K562 (cell line): ENCODE data around the gene MMRN2.

Source experiments
- BRD9 ChIP-seq: fragments of 450-650 bp; IDR thresholded peaks from 2 replicates; pipeline ENCODE4 v1.6.1; 2018; ENCODE audit warnings: low read depth; ENCODE audit not compliant: partially characterized antibody
- CTCF ChIP-seq, 3 experiments: IDR thresholded peaks in 2 of 3; conservative IDR thresholded peaks in 1 of 3; 2 replicates each; pipeline ENCODE4 v1.5.1; 2011 to 2012; ENCODE audit warnings: low read length in 3 of 3, mild to moderate bottlenecking in 3 of 3, control low read depth in 2 of 3, improper control_type of control experiment in 1 of 3, inconsistent platforms in 1 of 3, low read depth in 1 of 3, mixed read lengths in 1 of 3, moderate library complexity in 1 of 3; ENCODE audit not compliant: insufficient read depth in 2 of 3
- E2F5 ChIP-seq: sonication (generic); formaldehyde crosslinking; IDR thresholded peaks from 2 replicates; pipeline ENCODE4 v1.8.0; 2022; ENCODE audit warnings: mild to moderate bottlenecking, missing genetic modification reagents
- ELF1 ChIP-seq: fragments of 200-800 bp; sonication (Bioruptor generic); IDR thresholded peaks from 2 replicates; pipeline ENCODE4 v1.6.1; 2016; ENCODE audit warnings: missing genetic modification characterization, missing compliant biosample characterization
- JUN ChIP-seq, 2 experiments: sonication (generic) in 1 of 2; formaldehyde crosslinking in 1 of 2; IDR thresholded peaks; 2 replicates each; pipeline versions ENCODE4 v1.6.1 to v1.8.0; 2012 to 2022; ENCODE audit warnings: borderline replicate concordance in 2 of 2, mild to moderate bottlenecking in 2 of 2, improper control_type of control experiment in 1 of 2, low read depth in 1 of 2, low read length in 1 of 2, missing genetic modification reagents in 1 of 2
- MED1 ChIP-seq: sonication (generic); formaldehyde crosslinking; IDR thresholded peaks from 2 replicates; pipeline ENCODE4 v1.8.1; 2023; ENCODE audit warnings: missing genetic modification reagents, borderline replicate concordance
- MEIS2 ChIP-seq: fragments of 450-650 bp; IDR thresholded peaks from 2 replicates; pipeline ENCODE4 v1.6.1; 2014; ENCODE audit warnings: mild to moderate bottlenecking; ENCODE audit not compliant: partially characterized antibody
- MYC ChIP-seq, 2 experiments: fragments of 250-450 bp in 1 of 2; sonication (Bioruptor Pico) in 1 of 2; IDR thresholded peaks; 2 replicates each; pipeline versions ENCODE4 v1.5.1 to v1.6.1; 2012 to 2021; ENCODE audit warnings: low read depth in 2 of 2, borderline replicate concordance in 1 of 2, improper control_type of control experiment in 1 of 2, low read length in 1 of 2, mild to moderate bottlenecking in 1 of 2, moderate library complexity in 1 of 2
- RFX5 ChIP-seq: IDR thresholded peaks from 2 replicates; pipeline ENCODE4 v1.6.1; 2011; ENCODE audit warnings: low read depth, mild to moderate bottlenecking, improper control_type of control experiment, low read length
- SRSF1 ChIP-seq: fragments of 200-400 bp; formaldehyde crosslinking; IDR thresholded peaks from 2 replicates; pipeline ENCODE4 v1.6.1; 2017; ENCODE audit warnings: mild to moderate bottlenecking, low read depth, low read length, moderate library complexity
- ZNF24 ChIP-seq: fragments of 450-650 bp; IDR thresholded peaks from 2 replicates; pipeline ENCODE4 v1.6.1; 2016
- TF ChIP-seq, protein P1 (sequence below): fragments of 250-450 bp; sonication (Bioruptor Pico); IDR thresholded peaks from 2 replicates; pipeline ENCODE4 v1.5.0; 2020; ENCODE audit warnings: mild to moderate bottlenecking
- TF ChIP-seq, protein P2 (sequence below): IDR thresholded peaks from 2 replicates; pipeline ENCODE4 v1.6.1; 2011; ENCODE audit not compliant: insufficient read length; ENCODE audit errors: extremely low read depth
- TF ChIP-seq, protein P3 (sequence below): fragments of 450-650 bp; IDR thresholded peaks from 2 replicates; pipeline ENCODE4 v1.6.1; 2016; ENCODE audit warnings: antibody characterized with exemption

DNA sequence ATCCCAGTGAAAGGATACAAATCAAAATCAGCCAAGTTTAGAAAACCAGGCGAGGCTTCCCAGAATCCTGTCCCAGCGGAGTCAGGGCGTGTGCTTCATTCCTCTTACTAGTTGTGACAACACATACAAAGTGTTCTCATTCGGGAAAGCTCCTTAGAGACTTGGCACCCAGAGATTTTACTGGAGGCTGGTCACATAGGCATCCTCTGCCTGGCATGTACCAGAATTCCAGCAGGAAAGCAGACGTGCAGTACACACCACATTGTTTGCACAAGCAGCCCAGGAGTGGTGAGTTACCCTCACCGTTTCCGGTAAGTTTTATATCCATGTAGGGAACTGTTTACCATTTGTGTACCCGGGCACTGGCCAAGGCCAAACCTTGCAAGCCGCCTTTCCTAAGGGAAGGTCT is 34.9 kb downstream of the MMRN2 start:
- no peak for TF ChIP-seq RFX5
- TF ChIP-seq ELF1 = no peak
- TF ChIP-seq SRSF1 = no peak
- no peak for TF ChIP-seq JUN (IDR thresholded peaks at IDR 0.05; ENCODE audit: borderline replicate concordance, low read depth, low read length)
- no peak for TF ChIP-seq JUN (CRISPR knock-in tag; IDR thresholded peaks at IDR 0.05; ENCODE audit: borderline replicate concordance)
- TF ChIP-seq CTCF (IDR thresholded peaks at IDR 0.05 in 2 of 3, conservative IDR thresholded peaks at IDR 0.05 in 1 of 3; ENCODE audit: insufficient read depth in 2 of 3, low read depth in 1 of 3, low read length in 3 of 3) = no peak
- no peak for TF ChIP-seq MYC (IDR thresholded peaks at IDR 0.05; ENCODE audit: low read depth, low read length)
- no peak for TF ChIP-seq MYC (CRISPR knock-in tag; IDR thresholded peaks at IDR 0.05; ENCODE audit: borderline replicate concordance, low read depth)
- no peak for TF ChIP-seq MEIS2
- TF ChIP-seq, protein P1, sequence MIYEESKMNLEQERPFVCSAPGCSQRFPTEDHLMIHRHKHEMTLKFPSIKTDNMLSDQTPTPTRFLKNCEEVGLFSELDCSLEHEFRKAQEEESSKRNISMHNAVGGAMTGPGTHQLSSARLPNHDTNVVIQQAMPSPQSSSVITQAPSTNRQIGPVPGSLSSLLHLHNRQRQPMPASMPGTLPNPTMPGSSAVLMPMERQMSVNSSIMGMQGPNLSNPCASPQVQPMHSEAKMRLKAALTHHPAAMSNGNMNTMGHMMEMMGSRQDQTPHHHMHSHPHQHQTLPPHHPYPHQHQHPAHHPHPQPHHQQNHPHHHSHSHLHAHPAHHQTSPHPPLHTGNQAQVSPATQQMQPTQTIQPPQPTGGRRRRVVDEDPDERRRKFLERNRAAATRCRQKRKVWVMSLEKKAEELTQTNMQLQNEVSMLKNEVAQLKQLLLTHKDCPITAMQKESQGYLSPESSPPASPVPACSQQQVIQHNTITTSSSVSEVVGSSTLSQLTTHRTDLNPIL = no peak
- TF ChIP-seq, protein P2, sequence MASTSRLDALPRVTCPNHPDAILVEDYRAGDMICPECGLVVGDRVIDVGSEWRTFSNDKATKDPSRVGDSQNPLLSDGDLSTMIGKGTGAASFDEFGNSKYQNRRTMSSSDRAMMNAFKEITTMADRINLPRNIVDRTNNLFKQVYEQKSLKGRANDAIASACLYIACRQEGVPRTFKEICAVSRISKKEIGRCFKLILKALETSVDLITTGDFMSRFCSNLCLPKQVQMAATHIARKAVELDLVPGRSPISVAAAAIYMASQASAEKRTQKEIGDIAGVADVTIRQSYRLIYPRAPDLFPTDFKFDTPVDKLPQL = no peak
- no peak for TF ChIP-seq MED1
- TF ChIP-seq, protein P3, sequence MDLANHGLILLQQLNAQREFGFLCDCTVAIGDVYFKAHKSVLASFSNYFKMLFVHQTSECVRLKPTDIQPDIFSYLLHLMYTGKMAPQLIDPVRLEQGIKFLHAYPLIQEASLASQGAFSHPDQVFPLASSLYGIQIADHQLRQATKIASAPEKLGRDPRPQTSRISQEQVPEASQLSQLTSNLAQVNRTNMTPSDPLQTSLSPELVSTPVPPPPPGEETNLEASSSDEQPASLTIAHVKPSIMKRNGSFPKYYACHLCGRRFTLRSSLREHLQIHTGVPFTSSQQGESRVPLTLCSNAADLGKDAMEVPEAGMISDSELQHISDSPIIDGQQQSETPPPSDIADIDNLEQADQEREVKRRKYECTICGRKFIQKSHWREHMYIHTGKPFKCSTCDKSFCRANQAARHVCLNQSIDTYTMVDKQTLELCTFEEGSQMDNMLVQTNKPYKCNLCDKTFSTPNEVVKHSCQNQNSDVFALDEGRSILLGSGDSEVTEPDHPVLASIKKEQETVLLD = no peak
- no peak for TF ChIP-seq ZNF24
- TF ChIP-seq BRD9 = no peak
- TF ChIP-seq E2F5 (CRISPR knock-in tag) = no peak
